Spleen (tissue), 11 donors: ENCODE results near the gene MUS81. TPM values are rescaled to one million over a fixed set of nuclear protein-coding genes. Genes with fewer than 3 reads are reported as not detected.

Experiments
- DNase-seq: peaks from one replicate; pipeline ENCODE4 v3.0.0-alpha.2; 2020
- H3K27ac ChIP-seq, 8 donors: fragments of 200-600 bp; sonication (generic) in 7 of 8; 1 replicate in 4 of 8; 2 replicates in 4 of 8; pipeline versions ENCODE4 v1.5.0 to v1.8.0; 2016 to 2021; ENCODE audit warnings: inconsistent platforms in 4 of 8, mild to moderate bottlenecking in 4 of 8, moderate library complexity in 1 of 8
- H3K27me3 ChIP-seq, 7 donors: fragments of 200-600 bp; sonication (generic) in 6 of 7; replicated peaks in 1 of 7; 1 replicate in 4 of 7; 2 replicates in 3 of 7; pipeline versions ENCODE4 v1.5.0 to v1.8.0; 2016 to 2021; ENCODE audit warnings: inconsistent platforms in 3 of 7, mild to moderate bottlenecking in 1 of 7
- H3K36me3 ChIP-seq, 6 donors: fragments of 200-600 bp; sonication (generic) in 5 of 6; 1 replicate in 4 of 6; 2 replicates in 2 of 6; pipeline versions ENCODE4 v1.5.0 to v1.8.0; 2016 to 2021; ENCODE audit warnings: inconsistent platforms in 2 of 6
- H3K4me1 ChIP-seq, 6 donors: fragments of 200-600 bp; sonication (generic) in 5 of 6; 1 replicate in 3 of 6; 2 replicates in 3 of 6; pipeline versions ENCODE4 v1.5.0 to v1.8.0; 2016 to 2021; ENCODE audit warnings: inconsistent platforms in 3 of 6
- H3K4me3 ChIP-seq, 8 donors: fragments of 200-600 bp; sonication (generic) in 7 of 8; 1 replicate in 4 of 8; 2 replicates in 4 of 8; pipeline versions ENCODE4 v1.5.0 to v1.8.0; 2016 to 2021; ENCODE audit warnings: inconsistent platforms in 4 of 8, mild to moderate bottlenecking in 4 of 8, moderate library complexity in 2 of 8
- H3K9me3 ChIP-seq, 8 donors: fragments of 200-600 bp; sonication (generic) in 7 of 8; 1 replicate in 4 of 8; 2 replicates in 4 of 8; pipeline versions ENCODE4 v1.5.0 to v1.8.0; 2016 to 2021; ENCODE audit warnings: inconsistent platforms in 4 of 8
- CTCF ChIP-seq, 11 experiments: fragments of 200-600 bp in 7 of 11; fragments of 450-650 bp in 4 of 11; sonication (generic) in 4 of 11; IDR thresholded peaks in 8 of 11; conservative IDR thresholded peaks in 3 of 11; 1 replicate in 7 of 11; 2 replicates in 4 of 11; pipeline versions ENCODE4 v1.4.0 to v1.8.0; 2016 to 2021; ENCODE audit warnings: antibody characterized with exemption in 11 of 11, inconsistent platforms in 4 of 11, mild to moderate bottlenecking in 1 of 11
- POLR2A ChIP-seq, 3 donors: fragments of 450-650 bp; IDR thresholded peaks; one replicate each; pipeline ENCODE4 v1.5.1; 2017; ENCODE audit warnings: antibody characterized with exemption in 3 of 3, mild to moderate bottlenecking in 1 of 3
- POLR2AphosphoS5 ChIP-seq, 3 donors: sonication (generic); formaldehyde crosslinking; IDR thresholded peaks; one replicate each; pipeline ENCODE4 v1.5.1; 2017; ENCODE audit warnings: antibody characterized with exemption in 3 of 3
- WGBS, 5 donors: extraction: QIAGEN DNeasy Blood & Tissue Kit in 3 of 5; methylation state at CpG; one replicate each; pipeline versions ENCODE4 v1.1.5 to v1.1.7; 2013 to 2018; 5-methylcytosine and 5-hydroxymethylcytosine counted together
- intact Hi-C: fragments of 100-400 bp; cut with DNase I; formaldehyde crosslinking; loops from one replicate; pipeline ENCODE4 v1.15.0; 2023; ENCODE audit warnings: low total_unique reads
- polyA plus RNA-seq, 3 donors: library from polyadenylated mRNA; stranded (reverse); fragments of 200-250 nt; gene quantifications; one replicate each; pipeline ENCODE4 v1.2.1, GENCODE V29; 2013
- total RNA-seq, 7 donors: library from RNA; depleted of rRNA in 3 of 7; stranded (reverse); fragments of >200 nt in 3 of 7; fragmentation: NEBNext Ultra II Directional in 4 of 7; extraction: Animal tissue kit (Norgen Biotek cat#: 25700) in 4 of 7; gene quantifications; one replicate each; pipeline versions ENCODE4 v1.1.0 to v1.2.1, GENCODE V29; 2016 to 2021
- donor health status: healthy with polysubstance abuse.
- donor health status: DM: no; HTN: no; CAD: no; lungs with moderate emphysema.
- donor health status: DM: no; HTN: no; CAD: no.
- donor health status: Bipolar disorder and iron deficiency.
- donor health status: healthy.
- donor health status: DM: no; HTN: no; CAD: no.
- donor health status: DM: yes; HTN: yes; CAD: no.

Gene MUS81
- total and polyA plus RNA-seq, 10 donors = 54.8 to 93.5 (median 72.7) TPM

- Histone ChIP-seq H3K36me3 (peaks cover 0 to 10% (median 0%) of the 10 kb centered on the region in 6 donors), H3K27me3 (no peaks in the 10 kb centered on the region), H3K27ac (peak overlapping the region; percentile 69 to 91 (median 85)), H3K4me1 (peaks cover 4 to 31% (median 21%) of the 10 kb centered on the region in 6 donors), H3K4me3 (peak overlapping the region; percentile 43 to 91 (median 66)), H3K9me3 (no peaks in the 10 kb centered on the region)
- peak; percentile 99 for DNase-seq
- TF ChIP-seq POLR2A (IDR thresholded peaks at IDR 0.05) (no peak), POLR2AphosphoS5 (IDR thresholded peaks at IDR 0.05) (peak; percentile 70 to 85 (median 75)), CTCF (IDR thresholded peaks at IDR 0.05 in 8 of 11, conservative IDR thresholded peaks at IDR 0.05 in 3 of 11) (peak; percentile 89 to 100 (median 100))
- WGBS, 5 donors = 5 to 24% (median 6%) methylated on average over 21 to 74 of the region's 74 CpGs
- intact Hi-C loops = loop anchor here (5.0 to 10.0 kb wide), 3 partner anchors 46 to 191 kb away; partner anchors contain the start of gene KAT5
These were observed 42.2 kb upstream of the MUS81 start for GRCh38 chr11:65817835-65818680.

GRCh38 chr11:65821107-65821506, 39.1 kb upstream of the MUS81 start:
- TF ChIP-seq POLR2AphosphoS5 (IDR thresholded peaks at IDR 0.05) = no peak
- no peak for TF ChIP-seq CTCF (IDR thresholded peaks at IDR 0.05 in 8 of 11, conservative IDR thresholded peaks at IDR 0.05 in 3 of 11)
- no peak for TF ChIP-seq POLR2A (IDR thresholded peaks at IDR 0.05)
- intact Hi-C loops = no loop called here
- WGBS, 5 donors = 40 to 70% (median 54%) methylated on average over 8 of the region's 8 CpGs
- no peaks in the 10 kb centered on the region for H3K27me3 ChIP-seq
- H3K9me3 ChIP-seq = no peaks in the 10 kb centered on the region
- no peaks in the 10 kb centered on the region for H3K36me3 ChIP-seq
- no peak overlapping the region for H3K27ac ChIP-seq
- no peak overlapping the region for H3K4me3 ChIP-seq
- H3K4me1 ChIP-seq = peaks cover 4 to 29% (median 21%) of the 10 kb centered on the region in 6 donors
- no peak for DNase-seq

- Histone ChIP-seq H3K27me3 (no peaks in the 10 kb centered on the region), H3K4me3 (no peak overlapping the region), H3K4me1 (peaks cover 0 to 12% (median 5%) of the 10 kb centered on the region in 6 donors), H3K27ac (no peak overlapping the region), H3K36me3 (no peaks in the 10 kb centered on the region), H3K9me3 (no peaks in the 10 kb centered on the region)
- intact Hi-C loops = no loop called here
- no peak for TF ChIP-seq POLR2A (IDR thresholded peaks at IDR 0.05)
- TF ChIP-seq CTCF (IDR thresholded peaks at IDR 0.05 in 8 of 11, conservative IDR thresholded peaks at IDR 0.05 in 3 of 11) = no peak
- TF ChIP-seq POLR2AphosphoS5 (IDR thresholded peaks at IDR 0.05) = no peak
- WGBS, 5 donors = 74 to 88% (median 83%) methylated on average over 15 of the region's 15 CpGs
- DNase-seq = no peak
These were observed 37.3 kb upstream of the MUS81 start for GRCh38 chr11:65822776-65823528.
